Stimulated activated naive CD8-positive, alpha-beta T cell treated with anti-CD3 and anti-CD28 coated beads, Interleukin-15, amount 100 ng/mL, for 72 hours (primary cell): ENCODE measurements around the gene NUP93.
A peak's percentile ranks its signal among the peaks of the same experiment; 100 is the strongest.
"Not testable (repeated sequence)": the region's sequence is repeated elsewhere in the genome, so short reads cannot be mapped to it uniquely, and the experiment has no call there.

ENCODE experiments used
- ATAC-seq: fragments of 150-1000 bp; cut with Tn5 transposase; 2 replicates; pipeline ENCODE4 v1.10.0; 2021; ENCODE audit warnings: mild to moderate bottlenecking, moderate library complexity
- DNase-seq, 2 donors: peaks; one replicate each; pipeline ENCODE4 v3.0.0; 2021 to 2022
- H3K27ac Mint-ChIP-seq, 2 donors: one replicate each; pipeline ENCODE4 v1.8.0; 2022; ENCODE audit warnings: mild to moderate bottlenecking in 2 of 2, mixed read lengths in 2 of 2, moderate library complexity in 2 of 2
- H3K27me3 Mint-ChIP-seq: one replicate; pipeline ENCODE4 v1.8.0; 2022; ENCODE audit warnings: mixed read lengths
- H3K4me1 Mint-ChIP-seq: one replicate; pipeline ENCODE4 v1.8.0; 2022; ENCODE audit warnings: mild to moderate bottlenecking, mixed read lengths
- H3K4me3 Mint-ChIP-seq, 2 donors: one replicate each; pipeline ENCODE4 v1.8.0; 2022; ENCODE audit warnings: mild to moderate bottlenecking in 2 of 2, mixed read lengths in 2 of 2, moderate library complexity in 1 of 2
- H3K9me3 Mint-ChIP-seq, 2 donors: one replicate each; pipeline ENCODE4 v1.8.0; 2022; ENCODE audit warnings: mixed read lengths in 2 of 2

The NUP93 gene

GRCh38 chr16:56726926-56727325, 3.0 kb upstream of the NUP93 start:
- Mint-ChIP-seq H3K4me3 (no peak overlapping the region), H3K27ac (no peak overlapping the region), H3K27me3 (no peaks in the 10 kb centered on the region), H3K4me1 (peaks cover 20% of the 10 kb centered on the region), H3K9me3 (no peaks in the 10 kb centered on the region)
- DNase-seq (no peak), ATAC-seq (no peak)

- Mint-ChIP-seq H3K4me3 (no peak overlapping the region), H3K4me1 (peaks cover 12% of the 10 kb centered on the region), H3K9me3 (no peaks in the 10 kb centered on the region), H3K27ac (no peak overlapping the region), H3K27me3 (no peaks in the 10 kb centered on the region)
- no peak for DNase-seq
- no peak for ATAC-seq
Measured at GRCh38 chr16:56728027-56728426, 1.9 kb upstream of the NUP93 start.

- Mint-ChIP-seq H3K4me1 (peaks cover 12% of the 10 kb centered on the region), H3K27me3 (no peaks in the 10 kb centered on the region), H3K27ac (peak overlapping the region; percentile 89 to 96), H3K9me3 (no peaks in the 10 kb centered on the region), H3K4me3 (no peak overlapping the region)
- ATAC-seq (no peak), DNase-seq (no peak)
Measured at GRCh38 chr16:56728980-56729734, 772 bp upstream of the NUP93 start.

GRCh38 chr16:56732366-56732765, 2.4 kb downstream of the NUP93 start:
- ATAC-seq, result peak; percentile 58
- peaks cover 20% of the 10 kb centered on the region for H3K4me1 Mint-ChIP-seq
- no peak overlapping the region for H3K4me3 Mint-ChIP-seq

GRCh38 chr16:56732832-56733231, 2.9 kb downstream of the NUP93 start:
- peak; percentile 87 for ATAC-seq
- Mint-ChIP-seq H3K9me3 (no peaks in the 10 kb centered on the region), H3K4me1 (peaks cover 25% of the 10 kb centered on the region), H3K4me3 (no peak overlapping the region), H3K27me3 (no peaks in the 10 kb centered on the region), H3K27ac (no peak overlapping the region)
- DNase-seq, result peak in 1 of 2 donors; percentile 51

More at GRCh38 chr16:56732366-56732765, 2.4 kb downstream of the NUP93 start:
- DNase-seq, result peak in 1 of 2 donors; percentile 21
- Mint-ChIP-seq H3K27ac (no peak overlapping the region), H3K9me3 (no peaks in the 10 kb centered on the region), H3K27me3 (no peaks in the 10 kb centered on the region)

GRCh38 chr16:56734429-56734828, 4.5 kb downstream of the NUP93 start:
- Mint-ChIP-seq H3K4me3 (no peak overlapping the region), H3K27me3 (no peaks in the 10 kb centered on the region), H3K9me3 (no peaks in the 10 kb centered on the region), H3K27ac (no peak overlapping the region), H3K4me1 (peaks cover 16% of the 10 kb centered on the region)
- no peak for ATAC-seq
- no peak for DNase-seq

- no peaks in the 10 kb centered on the region for H3K27me3 Mint-ChIP-seq
- DNase-seq (no peak), ATAC-seq (no peak)
- peak overlapping the region in 1 of 2 donors; percentile 10 for H3K27ac Mint-ChIP-seq
- H3K4me1 Mint-ChIP-seq, result peaks cover 12% of the 10 kb centered on the region
- H3K4me3 Mint-ChIP-seq, result no peak overlapping the region
- no peaks in the 10 kb centered on the region for H3K9me3 Mint-ChIP-seq
Measured at GRCh38 chr16:56736476-56736875, 6.5 kb downstream of the NUP93 start.

- DNase-seq (no peak), ATAC-seq (no peak)
- Mint-ChIP-seq H3K4me3 (no peak overlapping the region), H3K9me3 (no peaks in the 10 kb centered on the region), H3K27me3 (no peaks in the 10 kb centered on the region), H3K4me1 (peaks cover 23% of the 10 kb centered on the region), H3K27ac (peak overlapping the region in 1 of 2 donors; percentile 77)
Measured at GRCh38 chr16:56737539-56737938, 7.6 kb downstream of the NUP93 start.

GRCh38 chr16:56738221-56738620, 8.3 kb downstream of the NUP93 start:
- Mint-ChIP-seq H3K4me1 (peaks cover 27% of the 10 kb centered on the region), H3K27me3 (no peaks in the 10 kb centered on the region), H3K9me3 (no peaks in the 10 kb centered on the region), H3K27ac (no peak overlapping the region), H3K4me3 (no peak overlapping the region)
- ATAC-seq (no peak), DNase-seq (no peak)

GRCh38 chr16:56739378-56739777, 9.4 kb downstream of the NUP93 start:
- not testable (repeated sequence) for H3K27me3 Mint-ChIP-seq

GRCh38 chr16:56741399-56741798, 11.5 kb downstream of the NUP93 start:
- no peaks in the 10 kb centered on the region for H3K9me3 Mint-ChIP-seq
- peaks cover 46% of the 10 kb centered on the region for H3K4me1 Mint-ChIP-seq
- H3K27ac Mint-ChIP-seq, result no peak overlapping the region
- H3K27me3 Mint-ChIP-seq, result no peaks in the 10 kb centered on the region
- H3K4me3 Mint-ChIP-seq, result no peak overlapping the region
- ATAC-seq (no peak), DNase-seq (no peak)

More at GRCh38 chr16:56739378-56739777, 9.4 kb downstream of the NUP93 start:
- not testable (repeated sequence) for ATAC-seq, H3K27ac Mint-ChIP-seq, DNase-seq, H3K9me3 Mint-ChIP-seq, H3K4me3 Mint-ChIP-seq
- H3K4me1 Mint-ChIP-seq, result peaks cover 38% of the 10 kb centered on the region

- ATAC-seq, result no peak
- no peak for DNase-seq
- Mint-ChIP-seq H3K4me3 (no peak overlapping the region), H3K27me3 (no peaks in the 10 kb centered on the region), H3K9me3 (no peaks in the 10 kb centered on the region), H3K4me1 (peaks cover 43% of the 10 kb centered on the region), H3K27ac (peak overlapping the region in 1 of 2 donors; percentile 29)
Measured at GRCh38 chr16:56742030-56742984, 12.4 kb downstream of the NUP93 start.

- no peak overlapping the region for H3K27ac Mint-ChIP-seq
- DNase-seq (no peak), ATAC-seq (no peak)
- no peaks in the 10 kb centered on the region for H3K9me3 Mint-ChIP-seq
- H3K4me1 Mint-ChIP-seq, result peaks cover 54% of the 10 kb centered on the region
- H3K4me3 Mint-ChIP-seq, result no peak overlapping the region
- no peaks in the 10 kb centered on the region for H3K27me3 Mint-ChIP-seq
Measured at GRCh38 chr16:56743840-56744239, 13.9 kb downstream of the NUP93 start.

- ATAC-seq, result no peak
- DNase-seq, result no peak
- Mint-ChIP-seq H3K4me3 (no peak overlapping the region), H3K9me3 (no peaks in the 10 kb centered on the region), H3K27ac (no peak overlapping the region), H3K4me1 (peaks cover 66% of the 10 kb centered on the region), H3K27me3 (no peaks in the 10 kb centered on the region)
Measured at GRCh38 chr16:56744996-56745640, 15.2 kb downstream of the NUP93 start.

GRCh38 chr16:56747486-56748045, 17.6 kb downstream of the NUP93 start:
- DNase-seq, result no peak
- no peaks in the 10 kb centered on the region for H3K27me3 Mint-ChIP-seq

More at GRCh38 chr16:56747486-56748045, 17.6 kb downstream of the NUP93 start:
- Mint-ChIP-seq H3K9me3 (no peaks in the 10 kb centered on the region), H3K4me3 (no peak overlapping the region), H3K27ac (no peak overlapping the region), H3K4me1 (peaks cover 59% of the 10 kb centered on the region)
- no peak for ATAC-seq
